ENCODE data around the gene MME.

- TF ChIP-seq SMAD1 (IDR thresholded peaks at IDR 0.05; ENCODE audit: low read depth, partially characterized antibody) (no peak), ZNF274 (IDR thresholded peaks at IDR 0.05; ENCODE audit: insufficient read depth, insufficient read length) (no peak), SIN3A (IDR thresholded peaks at IDR 0.05; ENCODE audit: low read depth, low read length) (no peak), CTCF (IDR thresholded peaks at IDR 0.05 in 2 of 3, conservative IDR thresholded peaks at IDR 0.05 in 1 of 3; ENCODE audit: control insufficient read depth in 2 of 3, extremely low read depth in 1 of 3, insufficient read depth in 1 of 3, low read depth in 3 of 3, low read length in 3 of 3) (no peak), CHD1 (IDR thresholded peaks at IDR 0.05; ENCODE audit: low read depth, low read length) (no peak), CEBPZ (IDR thresholded peaks at IDR 0.05; ENCODE audit: low read depth, low read length) (no peak), EZH2 (IDR thresholded peaks at IDR 0.05; ENCODE audit: borderline replicate concordance, control insufficient read depth, low read depth, low read length) (no peak), POLR2AphosphoS5 (IDR thresholded peaks at IDR 0.05; ENCODE audit: low read length) (no peak), TAF1 (IDR thresholded peaks at IDR 0.05; ENCODE audit: borderline replicate concordance, low read depth, low read length) (no peak), CBFB (IDR thresholded peaks at IDR 0.05; ENCODE audit: low read depth) (no peak), EP300 (IDR thresholded peaks at IDR 0.05; ENCODE audit: borderline replicate concordance in 1 of 2, control insufficient read depth in 1 of 2, low read depth in 2 of 2, low read length in 2 of 2) (no peak), FOXM1 (IDR thresholded peaks at IDR 0.05; ENCODE audit: low read depth, low read length) (no peak), SMARCA5 (IDR thresholded peaks at IDR 0.05) (no peak), BRCA1 (IDR thresholded peaks at IDR 0.05; ENCODE audit: low read depth, low read length) (no peak)
These were observed 110.6 kb downstream of the MME start for GRCh38 chr3:155190691-155191090.

All from GM12878 (cell line).